ENCODE results near the gene SLC25A21. TPM values are rescaled to one million over a fixed set of nuclear protein-coding genes. Genes with fewer than 3 reads are reported as not detected.

Gene SLC25A21
- total and polyA plus RNA-seq, 10 of the 15 experiments (the other 5 are each of a cell fraction or from before 2014, with no cell fraction given), result 0.06 to 0.72 (median 0.17) TPM; not detected in 3

- FAIRE-seq (no peak), ATAC-seq (no peak), DNase-seq (ENCODE audit: low read depth, low spot score) (no peak)
- no peak for TF ChIP-seq TBL1XR1 (IDR thresholded peaks at IDR 0.05; ENCODE audit: low read depth, low read length)
- TF ChIP-seq PAX8 (IDR thresholded peaks at IDR 0.05), result no peak
- no peak for TF ChIP-seq MEF2A (IDR thresholded peaks at IDR 0.05; ENCODE audit: insufficient read depth, low read depth, low read length)
- TF ChIP-seq BHLHE40 (IDR thresholded peaks at IDR 0.05; ENCODE audit: borderline replicate concordance in 1 of 2, low read depth in 2 of 2, low read length in 1 of 2), result no peak
- TF ChIP-seq, protein P1, sequence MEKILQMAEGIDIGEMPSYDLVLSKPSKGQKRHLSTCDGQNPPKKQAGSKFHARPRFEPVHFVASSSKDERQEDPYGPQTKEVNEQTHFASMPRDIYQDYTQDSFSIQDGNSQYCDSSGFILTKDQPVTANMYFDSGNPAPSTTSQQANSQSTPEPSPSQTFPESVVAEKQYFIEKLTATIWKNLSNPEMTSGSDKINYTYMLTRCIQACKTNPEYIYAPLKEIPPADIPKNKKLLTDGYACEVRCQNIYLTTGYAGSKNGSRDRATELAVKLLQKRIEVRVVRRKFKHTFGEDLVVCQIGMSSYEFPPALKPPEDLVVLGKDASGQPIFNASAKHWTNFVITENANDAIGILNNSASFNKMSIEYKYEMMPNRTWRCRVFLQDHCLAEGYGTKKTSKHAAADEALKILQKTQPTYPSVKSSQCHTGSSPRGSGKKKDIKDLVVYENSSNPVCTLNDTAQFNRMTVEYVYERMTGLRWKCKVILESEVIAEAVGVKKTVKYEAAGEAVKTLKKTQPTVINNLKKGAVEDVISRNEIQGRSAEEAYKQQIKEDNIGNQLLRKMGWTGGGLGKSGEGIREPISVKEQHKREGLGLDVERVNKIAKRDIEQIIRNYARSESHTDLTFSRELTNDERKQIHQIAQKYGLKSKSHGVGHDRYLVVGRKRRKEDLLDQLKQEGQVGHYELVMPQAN (conservative IDR thresholded peaks at IDR 0.05), result no peak
- no peak for TF ChIP-seq CBX5 (IDR thresholded peaks at IDR 0.05; ENCODE audit: low read depth)
- no peak for TF ChIP-seq CEBPZ (IDR thresholded peaks at IDR 0.05; ENCODE audit: low read depth, low read length)
- no peak for TF ChIP-seq FOXK2 (IDR thresholded peaks at IDR 0.05)
- TF ChIP-seq ETV6 (conservative IDR thresholded peaks at IDR 0.05 in 1 of 2, IDR thresholded peaks at IDR 0.05 in 1 of 2; ENCODE audit: borderline replicate concordance in 1 of 2, low read depth in 1 of 2), result no peak
- TF ChIP-seq TCF7 (IDR thresholded peaks at IDR 0.05; ENCODE audit: borderline replicate concordance), result no peak
- no peak for TF ChIP-seq NR2F1 (conservative IDR thresholded peaks at IDR 0.05)
- no peak for TF ChIP-seq ESRRA (IDR thresholded peaks at IDR 0.05; ENCODE audit: low read length)
- TF ChIP-seq CHD4 (IDR thresholded peaks at IDR 0.05), result no peak
- no peak for TF ChIP-seq GATAD2B (conservative IDR thresholded peaks at IDR 0.05; ENCODE audit: low read depth)
- TF ChIP-seq ZNF384 (IDR thresholded peaks at IDR 0.05; ENCODE audit: borderline replicate concordance, low read depth, low read length), result no peak
- WGBS (ENCODE audit: insufficient coverage, insufficient replicate concordance, low lambda C conversion rate, missing lambda C conversion rate), result 19% methylated on average over 4 of the region's 4 CpGs
- H3K27me3 ChIP-seq (replicated peaks in 1 of 2; ENCODE audit: control insufficient read depth in 2 of 2, insufficient read depth in 2 of 2, low read length in 1 of 2), result no peaks in the 10 kb centered on the region
- no peaks in the 10 kb centered on the region for H3K9me3 ChIP-seq (replicated peaks; ENCODE audit: control insufficient read depth, insufficient read depth, low read length)
- no peak overlapping the region for H3K9ac ChIP-seq (ENCODE audit: control insufficient read depth, insufficient read depth, low read length)
- intact Hi-C loops (cut with micrococcal nuclease; ENCODE audit: unreplicated experiment) (no loop called here), in situ Hi-C loops (cut with MboI) (no loop called here)
- no peak overlapping the region for H2AFZ ChIP-seq (ENCODE audit: control insufficient read depth, low read depth, low read length)
- H3K4me3 ChIP-seq, result no peak overlapping the region
- ChIA-PET RAD21 (ENCODE audit: unreplicated experiment) (interaction anchor here (0.7 kb wide), 1 partner anchor 12 kb away, joined by 3 read pairs; no protein-coding TSS in a partner anchor), SMC1A (ENCODE audit: uncharacterized antibody, unreplicated experiment) (interaction anchor here (1.4 kb wide), 1 partner anchor 9 kb away, joined by 3 read pairs; no protein-coding TSS in a partner anchor), CTCF (no interaction called here), POLR2A (no interaction called here)
- no peaks in the 10 kb centered on the region for H3K4me1 ChIP-seq (ENCODE audit: control insufficient read depth, insufficient read depth, low read length)
- no TSS peak for BruUV-seq (replicated peaks)
- H3K27ac ChIP-seq (ENCODE audit: control insufficient read depth, insufficient read depth), result no peak overlapping the region
- H4K20me1 ChIP-seq (ENCODE audit: control insufficient read depth, insufficient read depth), result no peaks in the 10 kb centered on the region
- H3K79me2 ChIP-seq (ENCODE audit: control insufficient read depth, insufficient read depth, low read length), result no peaks in the 10 kb centered on the region
- H3K4me2 ChIP-seq (ENCODE audit: control insufficient read depth, insufficient read depth), result no peak overlapping the region
- no peaks in the 10 kb centered on the region for H3K36me3 ChIP-seq (ENCODE audit: control insufficient read depth in 2 of 2, insufficient read depth in 2 of 2, low read length in 1 of 2)
Measured at GRCh38 chr14:36807727-36808126, 364.7 kb downstream of the SLC25A21 start.

Measured in GM12878 (cell line).